GM21526 (cell line): Measurements from ENCODE around the gene CAMTA1.

Source experiments
- ATAC-seq: cut with Tn5 transposase; IDR thresholded peaks from one replicate; pipeline ENCODE4 v1.9.1; 2021; ENCODE audit warnings: moderate library complexity; ENCODE audit not compliant: unreplicated experiment, low FRiP score

Gene CAMTA1

DNA sequence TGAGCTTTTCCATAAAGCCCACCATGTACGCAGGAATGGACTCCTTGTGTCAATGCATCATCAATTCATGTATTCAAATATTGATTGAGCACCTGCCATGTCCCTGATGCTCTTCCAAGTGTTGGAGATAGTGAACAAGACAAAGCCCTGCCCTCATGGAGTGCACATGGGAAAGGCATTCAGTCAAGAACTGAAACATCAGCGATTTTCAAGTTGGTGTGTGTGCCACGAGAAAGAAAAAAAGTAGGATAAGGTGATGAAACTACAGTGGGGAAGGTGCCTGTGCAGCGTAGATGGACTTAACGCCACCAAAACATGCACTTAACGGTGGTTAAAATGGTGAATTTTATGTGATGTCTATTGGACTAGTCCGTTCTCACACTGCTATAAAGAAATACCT is 553.2 kb downstream of the CAMTA1 start:
- no peak for ATAC-seq

DNA sequence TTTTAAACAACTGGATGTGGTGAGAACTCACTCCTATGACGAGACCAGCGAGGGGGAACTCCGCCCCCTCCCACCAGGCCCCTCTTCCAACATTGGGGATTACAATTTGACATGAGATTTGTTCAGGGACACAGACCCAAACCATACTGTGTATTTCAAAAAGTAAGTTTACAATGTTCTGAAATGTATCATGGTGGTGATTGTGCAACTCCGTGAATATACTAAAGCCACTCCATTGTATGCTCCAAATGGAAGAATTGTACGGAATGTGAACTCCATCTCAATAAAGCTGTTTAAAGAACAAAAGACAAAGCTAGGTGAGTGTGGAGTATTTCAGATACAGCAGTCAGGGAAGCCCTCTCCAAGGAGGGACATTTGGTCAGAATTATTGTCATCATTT is 553.8 kb downstream of the CAMTA1 start:
- no peak for ATAC-seq

DNA sequence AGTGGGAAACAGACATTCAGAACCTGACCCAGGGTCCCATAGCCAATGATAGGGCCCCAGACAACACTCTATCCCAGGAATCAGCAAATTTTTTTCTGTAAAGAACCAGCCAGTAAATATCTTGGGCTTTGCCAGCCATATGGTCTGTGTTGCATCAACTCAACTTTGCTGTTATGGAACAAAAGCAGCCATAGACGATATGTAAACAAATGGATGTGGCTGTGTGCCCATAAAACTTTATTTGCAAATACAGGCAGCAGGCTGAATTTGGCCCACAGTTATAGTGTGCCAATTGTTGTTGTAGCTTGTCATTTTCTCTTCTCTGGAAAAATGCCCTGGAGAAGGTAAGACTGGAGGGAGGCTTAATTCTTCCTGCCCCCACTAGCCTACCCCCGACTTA is 554.7 kb downstream of the CAMTA1 start:
- no peak for ATAC-seq

DNA sequence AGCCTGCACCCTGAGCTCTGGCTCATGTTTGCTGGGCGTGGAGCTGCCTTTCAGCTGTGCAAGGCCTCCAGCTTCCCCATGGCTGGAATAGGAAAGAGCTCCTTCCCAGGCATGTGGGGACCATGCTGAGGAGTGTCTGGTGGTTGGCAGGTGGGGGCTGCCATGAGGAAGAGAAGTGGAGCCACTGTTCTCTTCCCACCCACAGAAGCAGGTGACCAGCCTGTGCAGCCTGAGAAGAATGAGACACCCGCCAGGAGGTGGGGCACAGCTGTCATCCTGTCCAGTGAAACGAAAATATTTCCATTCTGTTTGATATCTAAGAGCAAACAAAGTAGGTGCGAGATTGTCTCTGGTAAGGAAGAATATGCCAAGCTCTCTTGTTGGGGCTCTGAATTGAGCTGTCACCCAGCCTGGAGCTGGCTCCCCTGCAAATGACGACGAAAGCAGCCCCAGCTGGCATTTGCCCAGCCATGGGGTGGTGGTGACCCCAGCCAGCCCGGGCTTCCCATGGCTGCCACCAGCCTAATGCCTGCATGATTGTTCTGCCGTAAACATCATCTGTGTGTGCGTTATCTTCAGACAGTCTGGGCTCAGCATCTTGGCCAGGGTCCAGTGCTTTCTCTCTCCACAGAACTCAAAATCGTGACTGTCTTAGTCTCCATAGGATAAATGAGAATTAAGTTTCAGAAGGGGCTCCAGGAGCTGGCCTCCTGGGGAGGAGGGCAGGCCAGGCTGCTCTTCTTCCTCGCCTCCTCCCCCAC is 556.1 kb downstream of the CAMTA1 start:
- no peak for ATAC-seq

DNA sequence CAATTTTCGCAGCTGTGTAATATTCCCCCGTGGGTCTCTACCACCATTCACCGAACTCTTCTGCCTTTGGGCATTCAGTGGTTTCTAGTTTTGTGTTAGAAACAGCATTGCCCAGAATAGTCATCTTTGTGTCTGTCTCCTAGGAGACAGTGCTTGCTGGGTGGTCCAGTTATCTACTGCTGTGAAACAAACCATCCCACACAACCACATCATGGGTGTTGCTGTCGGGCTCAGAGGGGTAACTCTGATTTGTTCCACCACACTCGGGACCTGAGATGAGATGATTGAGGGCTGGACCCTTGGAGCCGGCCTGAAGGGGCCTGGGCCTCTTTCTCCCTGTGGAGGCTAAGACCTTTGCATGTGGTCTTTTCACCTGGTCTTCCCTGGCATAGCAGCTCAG is 558.6 kb downstream of the CAMTA1 start:
- no peak for ATAC-seq

DNA sequence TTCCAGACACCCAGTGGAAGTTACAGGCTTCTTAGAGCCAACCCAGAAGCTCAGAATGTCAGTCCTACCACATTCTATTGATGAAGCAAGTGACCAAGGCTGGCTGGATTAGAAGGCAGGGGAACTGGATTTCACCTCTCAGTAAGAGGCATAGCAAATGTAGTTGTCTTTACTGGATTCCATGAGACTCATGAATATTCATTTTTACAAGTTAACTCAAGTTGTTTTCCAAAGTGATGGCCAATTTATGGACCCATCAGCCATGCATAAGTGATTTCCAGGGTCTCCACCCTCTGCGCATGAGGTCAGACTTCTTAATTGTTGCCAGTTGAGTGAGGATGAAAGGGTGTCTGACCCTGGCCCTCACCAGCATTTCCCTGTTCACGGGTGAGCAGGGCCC is 559.0 kb downstream of the CAMTA1 start:
- no peak for ATAC-seq

DNA sequence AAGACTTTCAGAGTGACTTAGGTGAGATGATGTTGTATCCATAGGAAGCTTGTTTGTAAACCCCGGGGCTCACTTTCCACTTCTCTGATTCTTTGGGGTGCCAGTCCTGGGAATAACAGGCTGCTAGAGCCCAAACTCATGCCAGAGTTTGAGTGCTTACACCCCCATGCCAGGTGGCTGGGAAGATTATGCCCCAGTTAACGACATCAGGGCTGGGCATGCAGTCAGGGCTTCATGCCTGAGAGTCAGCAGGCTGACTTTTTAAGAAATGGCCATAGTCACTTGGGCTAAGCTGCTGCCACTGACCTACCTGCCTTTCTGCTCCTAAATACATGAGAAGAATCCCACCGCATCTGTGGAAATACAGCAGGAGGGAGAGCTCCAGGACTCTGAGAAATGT is 560.3 kb downstream of the CAMTA1 start:
- ATAC-seq = no peak

DNA sequence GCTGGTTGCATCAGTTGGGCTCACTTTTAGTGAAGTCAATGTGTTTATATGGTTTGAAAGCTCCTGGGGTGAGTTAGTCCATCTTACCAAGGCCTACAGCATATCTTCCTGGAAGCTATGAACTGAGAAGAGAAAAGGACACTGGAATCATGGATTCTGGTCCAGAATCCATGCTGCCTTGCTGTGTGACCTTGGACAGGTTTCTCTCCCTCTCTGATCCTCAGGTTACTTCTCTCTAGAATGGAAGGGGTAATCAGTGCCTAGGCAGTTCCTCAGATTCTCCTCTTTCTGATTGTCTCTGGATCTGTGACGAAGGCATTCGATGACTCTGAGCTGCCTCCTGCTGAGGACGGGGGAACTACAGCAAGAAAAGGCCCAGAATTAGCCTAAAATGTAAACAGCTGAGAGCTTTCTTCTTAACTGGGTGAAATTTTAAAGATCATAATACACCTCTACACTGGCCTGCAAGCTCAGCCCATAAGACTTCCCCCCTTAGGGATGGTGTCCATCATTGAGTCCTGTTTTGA is 560.9 kb downstream of the CAMTA1 start:
- no peak for ATAC-seq

DNA sequence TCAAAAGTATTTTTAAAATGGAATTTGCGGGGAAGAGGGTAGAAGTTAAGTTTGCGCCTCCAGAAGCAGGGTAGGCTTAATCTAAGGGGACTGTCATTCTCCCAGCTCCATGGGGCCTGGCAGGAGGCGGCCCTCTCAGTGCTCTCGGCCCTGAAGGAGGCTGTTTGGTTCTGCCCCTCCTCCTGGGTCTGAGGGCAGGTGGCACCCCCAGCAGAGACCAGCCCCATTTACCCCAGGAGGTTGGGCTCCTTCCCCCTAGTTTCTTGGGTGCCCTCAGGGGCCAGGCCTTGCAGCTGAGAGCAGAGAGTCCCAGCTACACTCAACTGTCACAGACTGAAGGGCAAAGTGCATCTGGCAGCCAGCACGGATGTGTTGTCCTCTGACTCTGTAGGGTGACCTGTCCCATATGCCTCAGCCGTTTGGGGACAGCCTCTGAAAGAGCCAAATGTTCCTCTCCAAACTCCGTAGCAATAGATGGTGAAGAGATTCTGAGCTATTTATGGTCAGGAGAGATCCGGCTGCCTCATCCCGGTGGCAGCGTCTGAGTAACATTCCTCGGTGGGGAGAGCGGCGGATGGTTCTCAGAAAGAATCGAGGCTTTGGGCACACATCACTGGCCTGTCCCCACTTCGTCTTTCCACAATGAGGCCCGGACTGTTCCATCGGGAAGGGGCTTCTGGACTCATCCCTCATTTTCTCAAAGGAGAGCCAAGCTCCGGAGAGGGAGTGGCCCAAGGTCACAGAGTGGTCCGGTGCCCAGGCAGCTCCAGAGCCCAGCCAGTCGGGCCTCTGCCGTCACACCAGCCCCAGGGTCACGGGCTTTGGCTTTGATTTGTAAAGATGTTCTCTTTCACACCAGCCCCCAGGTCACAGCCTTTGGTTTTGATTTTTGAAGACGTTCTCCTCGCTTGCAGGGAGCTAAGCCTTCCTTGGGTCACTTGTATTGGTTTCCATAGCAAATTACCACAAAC is 561.6 kb downstream of the CAMTA1 start:
- ATAC-seq = no peak

DNA sequence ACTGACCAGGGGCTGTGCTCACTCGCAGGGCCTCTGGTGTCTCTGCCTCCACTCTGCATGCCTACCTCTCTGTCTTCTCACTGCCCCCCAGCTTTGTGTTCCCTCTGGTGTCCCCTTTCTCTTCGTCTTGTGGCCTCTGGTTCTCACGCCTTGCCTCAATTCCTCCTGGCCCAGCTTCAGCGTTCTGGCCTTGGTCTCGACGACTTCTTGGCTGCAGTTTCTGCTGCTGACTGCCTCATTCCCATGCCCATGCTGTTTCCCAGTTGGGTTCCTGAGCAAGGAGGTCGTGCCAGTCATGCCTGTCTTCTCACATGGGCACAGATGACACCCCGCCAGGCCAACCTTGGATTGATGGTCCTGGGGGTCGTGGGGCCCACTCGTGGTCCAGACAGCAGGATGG is 562.8 kb downstream of the CAMTA1 start:
- ATAC-seq = no peak

DNA sequence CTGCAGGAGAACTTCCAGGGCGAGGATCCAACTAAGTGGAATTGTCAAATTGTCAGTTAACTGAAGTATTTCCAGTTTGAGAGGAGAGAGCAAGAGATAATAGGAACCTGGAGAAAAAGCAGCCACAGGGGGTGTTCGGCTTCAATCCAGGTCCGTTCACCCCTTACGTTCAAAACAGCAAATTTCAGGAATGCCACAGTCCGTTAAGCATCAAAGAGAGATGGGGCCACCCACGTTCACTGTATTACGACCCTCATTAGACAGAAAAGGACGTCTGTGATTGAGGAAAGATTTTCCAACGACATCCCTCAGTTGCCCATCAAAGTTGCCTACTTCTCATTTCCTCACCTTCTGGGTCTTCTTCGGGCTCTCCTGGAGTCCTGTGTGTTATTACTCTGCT is 563.3 kb downstream of the CAMTA1 start:
- no peak for ATAC-seq

DNA sequence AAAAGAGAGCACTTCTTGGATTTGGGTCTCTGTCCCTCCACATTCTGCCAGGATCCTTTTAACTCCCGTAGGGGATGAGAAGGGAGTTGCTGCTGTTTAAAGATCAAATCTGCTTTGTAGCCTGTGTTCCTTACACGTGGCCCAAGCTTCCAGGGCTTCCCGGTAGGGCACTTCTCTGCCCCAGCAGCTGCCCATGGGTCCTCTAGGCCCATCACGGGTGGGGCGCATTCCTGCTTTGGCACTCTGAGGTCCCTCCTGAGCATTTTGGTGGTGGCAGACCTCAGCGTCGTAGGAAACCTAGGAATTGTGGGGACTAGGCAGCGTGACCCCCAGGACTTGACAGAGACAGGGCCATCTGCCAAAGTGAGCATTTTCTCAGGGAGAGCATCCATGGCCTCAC is 565.5 kb downstream of the CAMTA1 start:
- ATAC-seq = no peak

DNA sequence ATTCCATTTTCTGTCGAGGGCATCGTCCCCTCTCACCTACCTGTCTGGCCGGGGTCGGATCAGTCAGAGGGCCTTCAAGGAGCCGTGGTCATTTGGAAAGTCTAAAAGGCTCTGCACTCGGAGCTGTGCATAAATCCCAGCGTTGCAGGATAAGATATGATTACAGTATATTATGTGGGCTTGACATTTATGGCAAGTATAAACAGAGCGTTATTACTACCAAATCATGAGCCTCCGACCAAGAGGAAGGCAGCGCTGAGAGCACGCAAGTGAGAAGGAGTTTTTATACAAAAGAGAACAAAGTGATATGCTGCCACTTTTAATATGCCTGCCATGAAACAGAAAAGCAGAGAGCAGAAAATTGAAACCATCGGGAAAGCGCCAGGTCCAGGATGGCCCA is 566.4 kb downstream of the CAMTA1 start:
- ATAC-seq = no peak

DNA sequence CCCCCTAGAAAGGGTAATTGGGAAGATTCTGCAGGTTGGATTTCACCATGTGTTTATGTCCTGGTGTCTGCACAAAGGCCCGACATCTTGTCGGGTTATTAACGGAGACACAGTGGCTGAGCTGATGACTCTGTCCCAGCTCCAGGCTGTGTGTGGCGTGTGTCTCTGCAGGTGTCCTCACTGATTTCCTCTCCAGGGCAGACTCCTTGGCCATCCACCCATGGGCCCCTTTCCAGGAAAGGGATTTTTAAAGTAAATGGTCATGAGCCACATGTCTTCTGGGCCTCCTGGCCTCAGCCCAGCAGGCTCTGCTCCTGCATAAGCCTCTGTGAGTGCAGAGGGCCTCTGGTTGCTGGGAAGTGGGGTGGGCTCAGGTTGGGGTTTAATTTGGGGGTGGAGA is 567.1 kb downstream of the CAMTA1 start:
- no peak for ATAC-seq

DNA sequence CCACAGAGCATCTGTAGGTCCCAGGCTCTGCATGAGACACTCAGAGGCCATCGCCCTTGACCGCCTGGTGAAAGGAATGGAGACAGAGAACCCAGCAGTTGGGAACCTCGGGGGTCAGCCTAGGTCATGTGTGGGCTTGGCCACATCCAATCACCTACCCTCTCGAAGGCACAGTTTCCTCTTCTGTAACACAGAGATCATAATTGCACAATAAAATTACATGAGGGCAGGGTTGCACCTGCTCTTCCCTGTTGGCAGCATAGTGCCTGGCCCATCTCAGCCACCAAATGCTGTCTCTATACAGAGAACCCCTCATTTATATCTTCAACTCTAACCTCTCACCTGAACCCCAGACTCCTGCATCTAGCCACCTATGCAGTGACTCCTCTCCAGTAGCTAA is 567.7 kb downstream of the CAMTA1 start:
- no peak for ATAC-seq

DNA sequence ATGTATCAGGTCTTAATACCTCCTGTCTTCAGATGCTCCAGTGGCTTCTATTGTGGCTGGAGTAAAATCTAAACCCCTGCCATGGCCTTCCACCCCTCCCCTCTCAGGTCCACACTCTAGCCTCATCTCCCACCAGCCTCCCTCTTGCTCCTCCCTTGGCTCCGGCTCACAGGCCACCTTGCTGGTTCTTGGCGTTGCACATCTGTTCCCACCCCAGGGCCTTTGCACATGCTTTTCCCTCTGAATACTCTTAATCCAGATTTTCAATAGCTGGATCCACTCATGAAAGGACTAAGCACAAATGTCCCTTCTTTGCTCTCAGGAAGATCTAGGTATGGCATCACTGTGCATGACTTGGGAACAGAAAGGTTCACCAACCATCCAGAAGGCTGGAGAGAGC is 570.4 kb downstream of the CAMTA1 start:
- no peak for ATAC-seq

DNA sequence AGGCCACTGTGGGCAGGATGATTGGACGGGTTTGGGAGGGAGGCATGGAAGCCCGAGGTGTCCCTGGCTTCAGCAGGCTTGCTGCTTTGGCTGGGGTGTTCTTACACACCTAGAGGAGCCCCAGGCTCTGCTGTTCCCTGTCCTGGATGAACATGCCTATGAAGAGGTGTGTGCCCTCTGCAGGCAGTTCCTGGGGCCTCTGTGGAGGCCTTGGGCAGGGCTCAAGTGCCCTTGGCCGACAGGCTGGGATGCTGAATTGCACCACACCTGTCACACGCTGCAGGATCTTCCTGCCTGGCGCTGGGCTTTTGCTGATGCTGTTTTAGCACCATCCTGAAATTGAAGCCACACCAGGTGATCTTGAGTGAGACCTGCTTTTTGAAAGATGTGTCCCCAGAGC is 570.8 kb downstream of the CAMTA1 start:
- ATAC-seq = no peak

DNA sequence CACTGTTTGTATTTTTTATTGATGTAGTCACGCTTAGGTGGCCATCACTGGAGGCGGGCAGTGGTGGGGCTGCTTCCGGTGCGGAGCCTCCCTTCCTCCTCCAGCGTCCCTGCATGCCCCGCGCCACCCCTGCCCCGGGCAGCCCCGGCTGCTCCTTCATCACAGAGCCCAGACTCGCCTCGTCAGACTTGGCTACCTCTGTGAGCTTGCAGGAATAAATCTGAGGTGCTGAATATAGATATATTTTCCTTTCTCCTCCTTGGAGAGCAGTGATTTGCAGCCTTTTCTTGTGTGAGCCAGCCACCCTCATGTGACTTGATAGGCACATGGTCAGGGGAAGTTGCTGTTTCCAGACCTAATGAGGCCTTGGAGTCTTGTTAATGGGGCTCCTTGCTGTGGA is 573.2 kb downstream of the CAMTA1 start:
- ATAC-seq = no peak

DNA sequence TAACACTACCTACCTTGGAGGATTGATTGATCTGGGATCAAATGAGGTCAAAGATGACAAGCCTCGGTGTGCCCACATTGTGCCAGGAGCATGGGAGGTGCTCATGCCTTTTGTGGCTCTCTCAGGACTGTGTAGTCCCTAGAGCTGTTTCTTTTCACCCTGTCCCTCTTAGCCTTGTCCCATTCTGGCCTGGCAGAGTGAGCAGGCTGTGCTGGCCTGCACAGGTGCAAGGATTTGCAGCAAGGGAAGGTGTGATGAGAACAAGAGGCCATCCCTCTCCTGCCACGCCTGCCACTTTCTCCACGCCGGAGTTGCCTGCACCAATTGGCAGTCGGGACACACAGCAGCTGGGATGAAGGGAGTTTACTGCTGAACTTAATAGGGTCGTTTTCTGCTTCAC is 575.3 kb downstream of the CAMTA1 start:
- ATAC-seq = no peak

DNA sequence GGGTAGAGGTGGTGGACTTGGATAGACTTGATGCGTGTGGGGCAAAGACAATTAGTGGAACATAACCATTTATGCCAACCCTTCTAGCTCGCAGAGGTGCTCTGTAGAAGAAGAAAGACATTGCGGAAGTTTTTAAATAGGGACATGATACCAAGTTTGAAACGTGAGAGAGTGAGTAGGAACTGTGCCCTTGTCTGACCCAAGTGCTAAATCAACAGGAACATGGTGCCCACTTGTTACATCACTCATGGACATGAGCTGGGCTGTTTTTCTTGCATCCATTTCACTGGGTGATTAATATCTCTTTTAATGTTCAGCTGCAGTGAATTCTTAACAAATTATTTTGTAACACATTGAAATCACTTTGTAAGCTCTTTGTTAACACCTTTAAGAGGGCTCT is 577.7 kb downstream of the CAMTA1 start:
- ATAC-seq = no peak

DNA sequence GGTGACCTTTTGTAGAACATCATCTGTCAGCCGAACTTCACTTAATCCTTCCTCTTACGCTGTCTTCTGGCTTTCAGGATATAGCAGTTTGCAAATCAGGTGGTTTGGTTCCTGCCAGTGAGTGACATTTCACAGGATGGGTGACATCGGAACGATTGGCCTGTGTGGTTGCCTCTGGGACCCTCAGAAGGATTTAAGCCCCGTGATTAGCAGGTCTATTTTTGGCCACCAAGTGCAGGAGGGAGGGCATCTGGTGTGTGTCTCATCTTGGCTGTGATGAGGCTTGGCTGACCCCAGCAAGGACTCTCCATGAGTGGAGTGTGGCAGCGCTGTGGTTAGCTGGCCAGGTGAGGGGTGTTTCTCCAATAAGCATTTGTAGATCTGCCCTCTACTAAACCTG is 578.2 kb downstream of the CAMTA1 start:
- no peak for ATAC-seq

DNA sequence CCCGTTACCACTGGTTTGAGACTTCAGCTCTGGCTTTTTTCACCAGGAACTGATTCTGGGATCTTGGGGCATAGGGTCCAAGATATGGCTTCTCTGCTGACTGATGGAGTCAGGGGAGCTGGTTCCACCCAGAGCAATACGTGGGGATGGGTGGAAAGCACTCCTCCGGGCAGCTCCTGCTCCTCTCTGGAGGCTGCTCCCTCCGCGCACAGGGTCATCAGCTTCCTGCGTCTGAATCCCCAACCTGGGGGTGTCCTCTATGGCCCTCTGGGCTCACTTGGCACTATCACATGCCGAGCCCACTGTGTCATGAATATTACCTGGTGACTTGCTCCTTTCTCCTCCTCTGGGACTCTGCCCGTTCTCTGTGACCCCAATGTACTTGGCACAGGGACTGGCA is 580.5 kb downstream of the CAMTA1 start:
- ATAC-seq = no peak
